ENCODE results near the gene USP17L20.
"Not testable (repeated sequence)": the region's sequence is repeated elsewhere in the genome, so short reads cannot be mapped to it uniquely, and the experiment has no call there.

The USP17L20 gene

DNA sequence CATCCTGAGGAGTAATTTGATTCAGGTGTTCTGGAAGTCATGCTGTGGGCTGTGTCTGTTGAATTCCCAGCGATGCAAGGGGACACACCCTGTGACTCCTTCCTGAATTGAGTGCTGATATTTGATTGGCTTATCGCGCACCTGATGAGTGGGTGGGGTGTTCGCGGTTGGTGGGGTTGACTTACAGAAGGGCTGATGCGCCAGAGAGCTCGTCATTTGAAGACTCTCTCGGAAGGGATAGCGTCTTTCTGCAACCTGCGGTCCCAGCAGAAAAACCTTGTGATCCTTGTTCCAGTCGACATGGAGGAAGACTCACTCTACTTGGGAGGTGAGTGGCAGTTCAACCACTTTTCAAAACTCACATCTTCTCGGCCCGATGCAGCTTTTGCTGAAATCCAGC, 4.8 kb upstream of the USP17L20 start, which contains the start of gene USP17L19:
TSS of gene USP17L19 (plus strand) at position 301 of the 400 bp plus-strand sequence. CDS start at position 301, 0 bp downstream.
- H3K27me3 ChIP-seq (ENCODE audit: control insufficient read depth in 1 of 2, insufficient read depth in 2 of 2, low read length in 2 of 2); H3K9ac ChIP-seq (ENCODE audit: low read length in 2 of 2); H3K4me1 ChIP-seq (ENCODE audit: control insufficient read depth, insufficient read depth, low read length); H3K27ac ChIP-seq (ENCODE audit: low read length); H3K4me3 ChIP-seq (ENCODE audit: low read length in 2 of 2); H3K9me3 ChIP-seq (ENCODE audit: control insufficient read depth in 2 of 2, low read length in 2 of 2); H3K36me3 ChIP-seq (ENCODE audit: control insufficient read depth in 2 of 2, insufficient read depth in 2 of 2, low read length in 2 of 2): not testable (repeated sequence)

DNA sequence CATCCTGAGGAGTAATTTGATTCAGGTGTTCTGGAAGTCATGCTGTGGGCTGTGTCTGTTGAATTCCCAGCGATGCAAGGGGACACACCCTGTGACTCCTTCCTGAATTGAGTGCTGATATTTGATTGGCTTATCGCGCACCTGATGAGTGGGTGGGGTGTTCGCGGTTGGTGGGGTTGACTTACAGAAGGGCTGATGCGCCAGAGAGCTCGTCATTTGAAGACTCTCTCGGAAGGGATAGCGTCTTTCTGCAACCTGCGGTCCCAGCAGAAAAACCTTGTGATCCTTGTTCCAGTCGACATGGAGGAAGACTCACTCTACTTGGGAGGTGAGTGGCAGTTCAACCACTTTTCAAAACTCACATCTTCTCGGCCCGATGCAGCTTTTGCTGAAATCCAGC, 4.6 kb downstream of the USP17L20 start, which contains the start of gene USP17L21:
TSS of gene USP17L21 (plus strand) at position 301 of the 400 bp plus-strand sequence. CDS start at position 301, 0 bp downstream.
- H3K27me3 ChIP-seq (ENCODE audit: control insufficient read depth in 1 of 2, insufficient read depth in 2 of 2, low read length in 2 of 2); H3K36me3 ChIP-seq (ENCODE audit: control insufficient read depth in 2 of 2, insufficient read depth in 2 of 2, low read length in 2 of 2); H3K9ac ChIP-seq (ENCODE audit: low read length in 2 of 2); H3K4me3 ChIP-seq (ENCODE audit: low read length in 2 of 2); H3K4me1 ChIP-seq (ENCODE audit: control insufficient read depth, insufficient read depth, low read length); H3K9me3 ChIP-seq (ENCODE audit: control insufficient read depth in 2 of 2, low read length in 2 of 2); H3K27ac ChIP-seq (ENCODE audit: low read length): not testable (repeated sequence)

DNA sequence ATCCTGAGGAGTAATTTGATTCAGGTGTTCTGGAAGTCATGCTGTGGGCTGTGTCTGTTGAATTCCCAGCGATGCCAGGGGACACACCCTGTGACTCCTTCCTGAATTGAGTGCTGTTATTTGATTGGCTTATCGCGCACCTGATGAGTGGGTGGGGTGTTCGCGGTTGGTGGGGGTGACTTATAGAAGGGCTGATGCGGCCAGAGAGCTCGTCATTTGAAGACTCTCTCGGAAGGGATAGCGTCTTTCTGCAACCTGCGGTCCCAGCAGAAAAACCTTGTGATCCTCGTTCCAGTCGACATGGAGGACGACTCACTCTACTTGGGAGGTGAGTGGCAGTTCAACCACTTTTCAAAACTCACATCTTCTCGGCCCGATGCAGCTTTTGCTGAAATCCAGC, 9.4 kb downstream of the USP17L20 start, which contains the start of gene USP17L22:
TSS of gene USP17L22 (plus strand) at position 301 of the 400 bp plus-strand sequence. CDS start at position 301, 0 bp downstream.
- not testable (repeated sequence) for H3K4me1 ChIP-seq (ENCODE audit: control insufficient read depth, insufficient read depth, low read length); H3K27ac ChIP-seq (ENCODE audit: low read length); H3K9ac ChIP-seq (ENCODE audit: low read length in 2 of 2); H3K36me3 ChIP-seq (ENCODE audit: control insufficient read depth in 2 of 2, insufficient read depth in 2 of 2, low read length in 2 of 2); H3K4me3 ChIP-seq (ENCODE audit: low read length in 2 of 2); H3K27me3 ChIP-seq (ENCODE audit: control insufficient read depth in 1 of 2, insufficient read depth in 2 of 2, low read length in 2 of 2); H3K9me3 ChIP-seq (ENCODE audit: control insufficient read depth in 2 of 2, low read length in 2 of 2)

DNA sequence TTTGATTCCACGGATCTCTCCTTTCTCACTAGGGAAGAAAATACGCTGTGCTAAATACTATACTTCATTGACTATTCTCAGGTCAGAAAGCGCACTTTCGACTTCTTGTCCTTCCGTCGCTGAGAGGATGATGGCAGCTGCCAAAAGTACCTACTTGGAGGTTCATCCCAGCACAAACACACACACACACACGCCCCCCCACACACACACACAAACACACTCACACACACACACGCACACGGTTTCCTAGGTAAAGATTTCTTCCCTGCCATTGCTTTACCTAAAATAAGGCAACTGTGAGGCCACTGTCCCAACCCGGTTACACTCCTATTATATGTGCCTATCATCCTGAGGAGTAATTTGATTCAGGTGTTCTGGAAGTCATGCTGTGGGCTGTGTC, 13.8 kb downstream of the USP17L20 start:
- H3K27ac ChIP-seq (ENCODE audit: low read length); H3K4me3 ChIP-seq (ENCODE audit: low read length in 2 of 2); H3K36me3 ChIP-seq (ENCODE audit: control insufficient read depth in 2 of 2, insufficient read depth in 2 of 2, low read length in 2 of 2); H3K9me3 ChIP-seq (ENCODE audit: control insufficient read depth in 2 of 2, low read length in 2 of 2); H3K27me3 ChIP-seq (ENCODE audit: control insufficient read depth in 1 of 2, insufficient read depth in 2 of 2, low read length in 2 of 2); H3K9ac ChIP-seq (ENCODE audit: low read length in 2 of 2); H3K4me1 ChIP-seq (ENCODE audit: control insufficient read depth, insufficient read depth, low read length): not testable (repeated sequence)

All from stomach smooth muscle (tissue), 2 donors.